ENCODE results near the gene LMOD3. TPM values are rescaled to one million over a fixed set of nuclear protein-coding genes. Genes with fewer than 3 reads are reported as not detected.
A peak's percentile ranks its signal among the peaks of the same experiment; 100 is the strongest.

Gene LMOD3
- total RNA-seq, 1 donor from 2014 or later, result not detected

GRCh38 chr3:69126216-69126615 is 3.8 kb upstream of the LMOD3 start:
- no peak for DNase-seq (ENCODE audit: low read depth, low spot score)

DNA sequence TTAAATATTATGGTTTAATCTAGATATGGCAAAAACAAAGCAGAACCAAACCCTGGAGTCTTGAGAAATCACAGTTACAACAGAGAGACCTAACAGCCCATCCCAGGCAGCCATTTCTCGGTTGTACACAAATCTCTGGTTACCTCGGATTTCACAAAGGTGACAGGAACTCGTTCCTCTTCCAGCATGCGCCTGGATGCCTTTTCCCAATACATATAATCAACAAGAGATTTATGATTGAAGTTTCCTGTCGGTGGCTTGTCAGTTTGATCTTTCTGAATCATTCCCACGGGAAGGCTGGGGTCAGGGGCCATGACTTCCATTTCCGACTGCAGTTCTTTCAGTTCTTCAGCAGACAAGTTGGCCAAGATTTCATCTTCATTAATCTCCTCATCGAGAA is 445 bp downstream of the LMOD3 start:
- no peak for DNase-seq (ENCODE audit: low read depth, low spot score)

- DNase-seq (ENCODE audit: low read depth, low spot score), result no peak
Observed at GRCh38 chr3:69121513-69121912, 882 bp downstream of the LMOD3 start.

DNA sequence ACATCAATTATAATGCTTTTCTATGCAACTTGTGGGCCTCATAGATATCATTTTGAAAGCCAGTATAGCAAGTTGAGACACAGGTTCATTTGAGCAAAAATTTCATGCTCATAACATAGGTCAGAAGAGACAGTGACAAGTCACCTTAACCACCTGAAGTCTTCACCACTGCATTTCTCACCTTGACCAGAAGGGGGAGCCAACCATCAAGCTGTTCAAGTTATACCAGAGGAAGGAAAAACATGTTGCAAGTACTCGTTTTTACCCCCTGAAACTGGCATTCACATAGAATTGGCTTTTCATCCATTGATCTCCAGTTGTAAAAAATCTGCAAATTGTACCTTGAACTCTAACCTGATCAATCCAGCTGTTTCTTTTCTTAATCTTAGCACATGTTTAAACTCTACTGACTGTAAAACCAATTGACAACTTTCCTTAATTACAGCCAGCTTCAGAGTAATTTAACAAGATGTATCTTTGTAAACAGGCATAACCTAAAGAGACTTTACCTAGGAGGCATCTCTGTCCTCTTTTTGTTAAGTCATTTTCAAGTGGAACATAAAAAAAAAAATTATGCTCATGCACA is 1.4 kb downstream of the LMOD3 start:
- peak; percentile 47 for DNase-seq (ENCODE audit: low read depth, low spot score)

- DNase-seq (ENCODE audit: low read depth, low spot score), result no peak
Observed at GRCh38 chr3:69119681-69120080, 2.7 kb downstream of the LMOD3 start.

DNA sequence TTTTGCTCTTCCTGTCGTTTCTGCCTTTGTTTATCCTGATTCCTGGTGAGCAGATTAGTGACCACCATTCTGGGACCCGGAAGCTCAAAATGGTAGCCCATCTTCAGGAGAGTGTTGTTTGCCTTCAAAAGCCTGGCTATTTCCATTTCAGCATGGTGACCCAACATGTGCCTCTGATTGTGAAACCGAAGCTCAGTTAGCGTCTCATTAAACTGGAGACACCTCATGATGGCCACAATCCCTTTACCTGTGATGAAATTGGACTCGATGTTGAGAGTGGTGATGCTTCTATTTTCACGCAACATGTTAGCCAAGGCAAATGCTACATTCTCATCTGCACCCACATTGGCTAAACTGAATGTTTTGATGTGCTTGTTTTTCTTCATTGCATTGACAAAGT is 3.3 kb downstream of the LMOD3 start:
- no peak for DNase-seq (ENCODE audit: low read depth, low spot score)

DNA sequence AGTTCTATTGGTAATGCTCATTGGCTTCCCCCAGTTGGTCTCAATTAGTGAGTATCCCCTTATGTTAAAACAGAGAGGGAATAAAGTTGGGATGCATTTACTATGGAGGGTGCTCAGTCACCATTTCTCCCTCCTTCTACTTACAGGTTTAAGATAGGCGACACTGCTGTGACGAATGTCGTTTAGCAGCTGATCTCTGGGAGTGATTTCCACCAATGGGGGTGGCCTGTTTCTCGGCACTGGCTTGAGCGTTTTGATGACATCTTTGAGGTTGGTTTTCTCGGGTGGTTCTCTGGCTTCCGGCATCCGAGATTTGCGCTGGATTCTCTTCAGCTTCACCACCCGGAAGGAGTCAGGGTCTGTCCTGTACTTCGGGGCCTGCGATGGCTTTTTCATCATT is 3.8 kb downstream of the LMOD3 start:
- no peak for DNase-seq (ENCODE audit: low read depth, low spot score)

GRCh38 chr3:69116897-69117296 is 5.5 kb downstream of the LMOD3 start:
- no peak for DNase-seq (ENCODE audit: low read depth, low spot score)

GRCh38 chr3:69116162-69116561 is 6.2 kb downstream of the LMOD3 start:
- DNase-seq (ENCODE audit: low read depth, low spot score), result no peak

DNA sequence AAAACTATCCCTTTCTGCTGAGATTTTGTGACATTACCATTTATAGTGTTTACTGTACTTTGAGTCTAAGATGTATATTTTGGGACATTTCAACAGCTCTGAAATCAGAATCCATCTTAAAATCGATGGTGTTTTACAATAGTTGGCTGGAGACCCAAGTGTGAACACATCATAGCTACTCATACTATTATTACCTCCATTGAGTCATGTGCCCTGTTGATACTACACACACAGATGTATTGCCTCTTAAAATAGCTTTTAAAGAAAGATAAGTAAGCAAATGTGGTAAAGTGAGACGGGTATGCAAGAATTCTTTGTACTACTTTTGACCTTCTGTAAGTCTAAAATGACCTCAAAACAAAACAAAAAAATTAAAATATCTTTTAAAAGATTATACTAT is 6.7 kb downstream of the LMOD3 start:
- DNase-seq (ENCODE audit: low read depth, low spot score), result no peak

DNA sequence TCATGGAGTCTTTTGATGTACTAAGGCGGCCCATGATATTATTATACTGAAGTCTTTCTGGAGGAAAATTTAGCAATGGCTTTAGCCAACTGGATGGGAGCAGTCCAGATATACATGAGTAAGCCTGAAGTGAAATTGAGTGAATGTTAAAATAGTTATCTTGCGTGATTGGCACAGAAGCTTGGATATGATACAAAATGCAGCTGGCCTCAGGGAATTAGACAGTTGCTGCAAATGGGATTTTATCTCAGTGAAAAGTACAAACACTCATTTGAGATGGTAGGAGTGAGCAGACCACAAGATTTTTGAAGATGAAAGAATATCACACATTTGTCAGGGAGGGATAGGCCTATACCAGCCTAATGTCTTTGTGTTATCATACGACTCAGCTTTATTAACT is 8.9 kb downstream of the LMOD3 start:
- DNase-seq (ENCODE audit: low read depth, low spot score), result no peak

- DNase-seq (ENCODE audit: low read depth, low spot score), result no peak
Observed at GRCh38 chr3:69110941-69111546, 11.4 kb downstream of the LMOD3 start.

DNA sequence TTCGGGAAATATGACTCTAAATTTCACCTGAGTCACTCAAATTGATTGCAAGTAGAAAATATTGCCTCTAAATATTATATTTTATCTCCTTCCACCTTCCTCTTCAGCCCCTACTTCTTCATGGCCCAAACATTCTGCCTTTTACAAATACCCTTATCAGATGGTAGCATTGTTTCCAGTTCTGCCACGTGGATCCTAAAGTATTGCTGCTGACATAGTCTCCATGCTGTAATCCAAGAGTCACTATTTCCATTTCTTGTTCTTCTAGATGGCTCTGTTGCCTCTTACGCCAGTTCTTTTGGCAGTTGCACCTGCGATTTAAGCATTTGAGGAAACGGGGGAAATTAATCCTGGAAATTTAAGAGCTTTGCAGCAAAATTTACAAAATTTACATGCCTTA is 13.6 kb downstream of the LMOD3 start:
- no peak for DNase-seq (ENCODE audit: low read depth, low spot score)

DNA sequence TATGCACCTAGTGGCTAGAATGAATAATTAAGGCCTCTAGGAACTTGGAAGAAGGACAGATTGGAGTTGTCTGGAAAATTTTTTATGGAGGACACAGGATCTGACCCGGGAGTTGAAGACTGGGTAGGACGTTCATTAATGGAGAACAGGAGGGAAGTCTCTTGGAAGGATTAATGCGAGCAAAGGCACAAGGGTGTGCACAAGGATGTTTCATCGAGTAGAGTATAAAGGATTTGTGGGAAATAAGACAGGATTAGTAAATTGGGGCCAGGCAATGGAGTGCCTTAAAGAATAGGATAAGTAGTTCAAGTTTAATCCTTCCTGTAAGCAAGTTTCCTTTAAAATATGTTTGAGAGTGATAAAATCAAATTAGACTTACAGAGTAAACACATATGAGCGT is 14.6 kb downstream of the LMOD3 start:
- no peak for DNase-seq (ENCODE audit: low read depth, low spot score)

- DNase-seq (ENCODE audit: low read depth, low spot score), result no peak
Observed at GRCh38 chr3:69105320-69105719, 17.1 kb downstream of the LMOD3 start.

- no peak for DNase-seq (ENCODE audit: low read depth, low spot score)
Observed at GRCh38 chr3:69104586-69104985, 17.8 kb downstream of the LMOD3 start.

DNA sequence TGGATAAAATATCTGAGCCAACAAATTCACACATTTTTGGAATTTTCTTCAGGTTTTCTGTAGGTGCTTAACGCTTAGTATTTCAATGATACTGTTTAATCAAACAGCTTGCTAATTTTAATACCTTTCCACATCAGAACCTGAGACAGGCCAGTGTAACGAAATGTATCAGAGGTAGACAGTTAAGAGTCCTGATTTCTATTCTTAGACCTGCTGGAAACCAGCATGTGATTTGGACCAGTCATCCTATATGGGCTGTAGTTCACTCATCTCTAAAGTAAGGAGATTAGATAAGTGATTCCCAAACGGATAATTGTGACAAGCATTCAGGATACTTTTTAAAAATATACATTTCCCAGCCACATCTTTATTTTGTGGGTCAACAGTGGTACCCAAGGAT is 19.3 kb downstream of the LMOD3 start:
- no peak for DNase-seq (ENCODE audit: low read depth, low spot score)

GRCh38 chr3:69102384-69102783 is 20.0 kb downstream of the LMOD3 start:
- no peak for DNase-seq (ENCODE audit: low read depth, low spot score)

- no peak for DNase-seq (ENCODE audit: low read depth, low spot score)
Observed at GRCh38 chr3:69099576-69099975, 22.8 kb downstream of the LMOD3 start.

DNA sequence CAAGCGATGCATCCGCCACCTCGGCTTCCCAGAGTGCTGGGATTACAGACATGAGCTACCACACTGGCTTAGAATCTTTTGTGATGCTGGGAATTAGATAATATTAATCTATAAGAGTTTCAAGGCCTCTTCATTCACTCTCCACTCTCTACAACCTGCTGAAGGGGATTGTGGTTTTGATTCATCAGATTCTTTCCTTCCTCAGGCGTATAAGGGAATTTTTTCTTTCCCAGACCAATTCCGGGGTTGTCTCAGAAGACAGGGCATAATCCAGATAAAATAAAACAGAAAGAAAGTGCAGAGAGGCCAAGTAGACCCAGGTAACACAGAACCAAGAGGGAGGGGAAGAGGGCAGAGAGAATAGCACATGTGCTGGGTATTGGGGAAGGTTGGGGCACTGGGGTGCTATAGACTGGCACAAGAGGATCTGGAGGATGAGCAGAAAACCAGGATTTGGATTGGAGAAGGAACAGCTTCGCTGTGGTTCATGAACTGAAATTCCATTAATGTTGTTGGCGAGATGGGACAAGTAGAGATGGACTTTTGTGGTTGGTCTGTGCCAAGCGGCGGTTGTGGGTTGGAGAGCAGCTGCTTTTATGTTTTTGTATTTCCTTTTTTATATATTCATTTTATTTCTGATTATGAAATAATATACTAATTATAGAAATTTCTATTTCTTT is 24.8 kb downstream of the LMOD3 start:
- no peak for DNase-seq (ENCODE audit: low read depth, low spot score)

- DNase-seq (ENCODE audit: low read depth, low spot score), result no peak
Observed at GRCh38 chr3:69096299-69096698, 26.1 kb downstream of the LMOD3 start.

GRCh38 chr3:69095636-69096035 is 26.8 kb downstream of the LMOD3 start:
- DNase-seq (ENCODE audit: low read depth, low spot score), result no peak
